IMR-90 (cell line): ENCODE results near the gene AKR1C8. TPM values are rescaled to one million over a fixed set of nuclear protein-coding genes. Genes with fewer than 3 reads are reported as not detected.

Experiments
- ATAC-seq: fragments of 200-7000 bp; cut with Tn5 transposase; 2 replicates; pipeline ENCODE4 v1.9.1; 2020; ENCODE audit warnings: low read depth, mild to moderate bottlenecking, moderate library complexity
- BruUV-seq: library from RNA; stranded (reverse); fragments of 400-500 nt; replicated peaks from 2 replicates; lab custom pipeline; 2021; lab: Mats Ljungman, UMichigan
- CTCF ChIA-PET: fragments of 300-600 bp; formaldehyde crosslinking; extraction: SDS; loops from one replicate; lab custom pipeline; 2021; ENCODE audit warnings: antibody characterized with exemption; lab: Yijun Ruan, JAX
- POLR2A ChIA-PET: fragments of 300-600 bp; sonication (Branson Sonifier 250); formaldehyde crosslinking; loops from one replicate; lab custom pipeline; 2022; ENCODE audit warnings: antibody characterized with exemption; ENCODE audit not compliant: unreplicated experiment; lab: Charles Lee
- DNase-seq: peaks from one replicate; pipeline ENCODE4 v3.0.0; 2013
- H2AFZ ChIP-seq: replicated peaks from 2 replicates; pipeline ENCODE3; 2013; ENCODE audit warnings: low read length, mild to moderate bottlenecking; ENCODE audit not compliant: poor library complexity
- H2AK5ac ChIP-seq: 2 replicates; pipeline ENCODE4 v1.6.1; 2013; ENCODE audit warnings: low read depth, low read length, inconsistent platforms
- H2AK9ac ChIP-seq: replicated peaks from 2 replicates; pipeline ENCODE3; 2013; ENCODE audit warnings: mild to moderate bottlenecking, low read depth, low read length, moderate library complexity; ENCODE audit not compliant: poor library complexity
- H2BK120ac ChIP-seq: 2 replicates; pipeline ENCODE4 v1.6.1; 2013; ENCODE audit warnings: low read depth, low read length, inconsistent platforms
- H2BK15ac ChIP-seq: 3 replicates; pipeline ENCODE4 v1.6.1; 2013; ENCODE audit warnings: low read depth, low read length, inconsistent platforms
- H2BK20ac ChIP-seq: 2 replicates; pipeline ENCODE4 v1.6.1; 2013; ENCODE audit warnings: low read depth, mild to moderate bottlenecking, inconsistent platforms, low read length, moderate library complexity
- H2BK5ac ChIP-seq: 2 replicates; pipeline ENCODE4 v1.6.1; 2013; ENCODE audit warnings: mild to moderate bottlenecking, low read depth, low read length, inconsistent platforms; ENCODE audit not compliant: poor library complexity, severe bottlenecking
- H3K14ac ChIP-seq: replicated peaks from 2 replicates; pipeline ENCODE4 v1.6.1; 2013; ENCODE audit warnings: low read depth, low read length, inconsistent platforms
- H3K18ac ChIP-seq: 2 replicates; pipeline ENCODE4 v1.6.1; 2013; ENCODE audit warnings: low read depth, low read length, control low read depth
- H3K23ac ChIP-seq: 2 replicates; pipeline ENCODE4 v1.6.1; 2013; ENCODE audit warnings: low read depth, low read length, inconsistent platforms
- H3K27ac ChIP-seq: 2 replicates; pipeline ENCODE4 v1.5.1; 2013; ENCODE audit warnings: mild to moderate bottlenecking, control low read depth, low read length; ENCODE audit not compliant: insufficient read depth
- H3K27me3 ChIP-seq: 2 replicates; pipeline ENCODE4 v1.6.1; 2013; ENCODE audit warnings: low read length; ENCODE audit not compliant: control insufficient read depth, insufficient read depth
- H3K36me3 ChIP-seq: 2 replicates; pipeline ENCODE4 v1.6.1; 2013; ENCODE audit warnings: low read length, mixed read lengths; ENCODE audit not compliant: control insufficient read depth, insufficient read depth
- H3K4ac ChIP-seq: 2 replicates; pipeline ENCODE4 v1.6.1; 2013; ENCODE audit warnings: low read depth, low read length, inconsistent platforms
- H3K4me1 ChIP-seq: 2 replicates; pipeline ENCODE4 v1.6.1; 2013; ENCODE audit warnings: low read length, mixed read lengths; ENCODE audit not compliant: control insufficient read depth, insufficient read depth
- H3K4me2 ChIP-seq: 2 replicates; pipeline ENCODE4 v1.6.1; 2013; ENCODE audit warnings: low read depth, mild to moderate bottlenecking, control low read depth, low read length, moderate library complexity
- H3K4me3 ChIP-seq: 2 replicates; pipeline ENCODE4 v1.5.1; 2013; ENCODE audit warnings: low read depth, mild to moderate bottlenecking, control low read depth, low read length, moderate library complexity; ENCODE audit not compliant: insufficient read depth
- H3K56ac ChIP-seq: 2 replicates; pipeline ENCODE4 v1.6.1; 2013; ENCODE audit warnings: low read length, inconsistent platforms; ENCODE audit not compliant: insufficient read depth; ENCODE audit errors: extremely low read depth
- H3K79me1 ChIP-seq, 2 experiments: 2 replicates each; pipeline ENCODE4 v1.6.1; 2013; ENCODE audit warnings: low read length in 2 of 2, inconsistent platforms in 1 of 2, low read depth in 1 of 2
- H3K9ac ChIP-seq: 2 replicates; pipeline ENCODE4 v1.6.1; 2013; ENCODE audit warnings: low read depth, low read length, control low read depth
- H3K9me1 ChIP-seq: 2 replicates; pipeline ENCODE4 v1.6.1; 2013; ENCODE audit warnings: low read length, inconsistent platforms; ENCODE audit not compliant: insufficient read depth
- H3K9me3 ChIP-seq: 2 replicates; pipeline ENCODE4 v1.6.1; 2013; ENCODE audit warnings: low read length; ENCODE audit not compliant: control insufficient read depth, insufficient read depth
- H4K20me1 ChIP-seq: 2 replicates; pipeline ENCODE4 v1.6.1; 2013; ENCODE audit warnings: low read length, inconsistent platforms; ENCODE audit not compliant: insufficient read depth
- H4K5ac ChIP-seq: 2 replicates; pipeline ENCODE4 v1.6.1; 2013; ENCODE audit warnings: mild to moderate bottlenecking, low read depth, low read length, control low read depth
- H4K8ac ChIP-seq, 2 experiments: 2 replicates each; pipeline ENCODE4 v1.6.1; 2013; ENCODE audit warnings: low read depth in 2 of 2, low read length in 2 of 2, control low read depth in 1 of 2, inconsistent platforms in 1 of 2
- H4K91ac ChIP-seq: 2 replicates; pipeline ENCODE4 v1.6.1; 2013; ENCODE audit warnings: low read depth, low read length, inconsistent platforms; ENCODE audit not compliant: insufficient read depth
- BHLHE40 ChIP-seq: fragments of 150-350 bp; IDR thresholded peaks from 2 replicates; pipeline ENCODE4 v1.6.1; 2016; ENCODE audit warnings: mild to moderate bottlenecking, low read depth, low read length
- CEBPB ChIP-seq: IDR thresholded peaks from 2 replicates; pipeline ENCODE4 v1.6.1; 2012; ENCODE audit warnings: low read depth, low read length, improper control_type of control experiment
- CHD1 ChIP-seq: IDR thresholded peaks from 2 replicates; pipeline ENCODE4 v1.6.1; 2012; ENCODE audit warnings: low read depth, low read length, improper control_type of control experiment
- FOS ChIP-seq: fragments of 150-350 bp; IDR thresholded peaks from 2 replicates; pipeline ENCODE4 v1.6.1; 2016; ENCODE audit warnings: low read depth, low read length
- MAFK ChIP-seq: IDR thresholded peaks from 2 replicates; pipeline ENCODE4 v1.6.1; 2012; ENCODE audit warnings: low read depth, low read length, improper control_type of control experiment
- MAZ ChIP-seq: IDR thresholded peaks from 2 replicates; pipeline ENCODE4 v1.6.1; 2012; ENCODE audit warnings: low read depth, mild to moderate bottlenecking, low read length, improper control_type of control experiment, moderate library complexity, borderline replicate concordance
- MXI1 ChIP-seq: IDR thresholded peaks from 2 replicates; pipeline ENCODE4 v1.6.1; 2012; ENCODE audit warnings: low read depth, mild to moderate bottlenecking, low read length, moderate library complexity, borderline replicate concordance
- NFE2L2 ChIP-seq: fragments of 150-350 bp; IDR thresholded peaks from 2 replicates; pipeline ENCODE4 v1.6.1; 2016; ENCODE audit warnings: low read depth, mild to moderate bottlenecking, low read length
- POLR2A ChIP-seq: IDR thresholded peaks from 2 replicates; pipeline ENCODE4 v1.6.1; 2012; ENCODE audit warnings: mild to moderate bottlenecking, low read depth, low read length
- RAD21 ChIP-seq: IDR thresholded peaks from 2 replicates; pipeline ENCODE4 v1.6.1; 2012; ENCODE audit warnings: low read length, improper control_type of control experiment
- RCOR1 ChIP-seq: IDR thresholded peaks from 2 replicates; pipeline ENCODE4 v1.6.1; 2012; ENCODE audit warnings: mild to moderate bottlenecking, low read length, improper control_type of control experiment; ENCODE audit not compliant: insufficient replicate concordance
- RFX5 ChIP-seq: IDR thresholded peaks from 2 replicates; pipeline ENCODE4 v1.8.0; 2012; ENCODE audit warnings: low read depth, mild to moderate bottlenecking, low read length, moderate library complexity
- SMC3 ChIP-seq: fragments of 150-350 bp; IDR thresholded peaks from 2 replicates; pipeline ENCODE4 v1.6.1; 2016; ENCODE audit warnings: low read depth, mild to moderate bottlenecking, antibody characterized with exemption, low read length, moderate library complexity
- WGBS, 2 experiments: methylation state at CpG; one replicate each; pipeline versions ENCODE4 v1.1.5 to v1.1.7; 2013; ENCODE audit warnings: missing lambda C conversion rate in 2 of 2; ENCODE audit not compliant: insufficient read length in 1 of 2; ENCODE audit errors: extremely low coverage in 2 of 2; 5-methylcytosine and 5-hydroxymethylcytosine counted together
- dilution Hi-C: fragments of 300-500 bp; cut with HindIII; formaldehyde crosslinking; loops from one replicate; pipeline ENCODE4 v1.14.3; 2018; ENCODE audit warnings: low sequenced_read_pairs; ENCODE audit not compliant: unreplicated experiment
- in situ Hi-C: fragments of 300-500 bp; cut with MboI; formaldehyde crosslinking; loops from 3 replicates; pipeline ENCODE4 v1.14.3; 2019; ENCODE audit warnings: low sequenced_read_pairs, inconsistent platforms, mixed read lengths
- intact Hi-C: fragments of 100-400 bp; cut with micrococcal nuclease; formaldehyde crosslinking; loops from 2 replicates; pipeline ENCODE4 v1.10.0; 2022
- polyA plus RNA-seq, 3 experiments: library from polyadenylated mRNA; depleted of rRNA; stranded (reverse); fragments of >200 nt; gene quantifications; 2 replicates each; pipeline ENCODE4 v1.2.3, GENCODE V29; 2012; ENCODE audit warnings: low replicate concordance in 1 of 3
- total RNA-seq: library from RNA; depleted of rRNA; stranded (reverse); fragments of >200 nt; gene quantifications from 2 replicates; pipeline ENCODE4 v1.2.3, GENCODE V29; 2012
- TF ChIP-seq, protein P1 (sequence below): fragments of 150-350 bp; IDR thresholded peaks from 2 replicates; pipeline ENCODE4 v1.6.1; 2016; ENCODE audit warnings: low read depth, mild to moderate bottlenecking, low read length, moderate library complexity, borderline replicate concordance
- TF ChIP-seq, protein P2 (sequence below): conservative IDR thresholded peaks from 2 replicates; pipeline ENCODE4 v1.5.1; 2012; ENCODE audit warnings: mild to moderate bottlenecking, low read depth, low read length, improper control_type of control experiment
- TF ChIP-seq, protein P3 (sequence below): fragments of 150-350 bp; IDR thresholded peaks from 2 replicates; pipeline ENCODE4 v1.6.1; 2017; ENCODE audit warnings: mild to moderate bottlenecking, antibody characterized with exemption, low read length, low read depth

AKR1C8 gene
- total and polyA plus RNA-seq, 2 of the 4 experiments (the other 2 are of a cell fraction), result not detected

DNA sequence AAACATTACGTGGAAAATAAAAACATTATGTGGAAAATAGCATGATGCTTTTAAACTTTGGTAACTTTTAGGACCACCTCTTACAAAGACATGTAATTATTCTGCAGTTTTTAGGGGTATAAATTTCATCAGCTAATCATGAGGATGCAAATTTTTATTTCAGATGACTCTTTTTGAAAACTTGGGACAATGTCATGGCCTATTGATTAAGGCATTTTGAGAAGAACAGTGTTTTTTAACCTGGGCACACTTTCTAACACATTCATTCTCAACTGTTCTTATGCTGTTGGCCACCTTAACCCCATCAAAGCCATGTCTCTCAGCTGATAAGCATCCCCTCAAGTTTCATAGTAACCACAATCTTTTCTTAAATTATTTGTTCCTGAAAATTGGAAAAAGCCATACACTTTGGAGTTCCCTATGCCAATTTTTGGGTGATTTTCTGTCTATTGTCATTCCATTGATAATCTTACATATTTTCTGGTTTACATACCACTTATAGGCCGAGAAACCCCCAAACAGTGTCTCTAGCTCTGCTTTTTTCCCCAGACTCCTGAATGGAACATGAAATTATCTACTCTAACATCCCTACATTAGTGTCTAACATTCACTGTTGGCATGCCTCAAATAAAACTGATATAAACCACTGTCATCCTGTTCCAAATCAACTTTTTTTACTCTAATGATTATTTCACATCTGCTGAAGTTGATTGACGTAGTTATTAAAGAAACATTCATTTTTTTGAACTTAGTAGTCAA lies 76.1 kb downstream of the AKR1C8 start:
- H2BK15ac ChIP-seq, result no peak overlapping the region
- no peak overlapping the region for H2BK120ac ChIP-seq
- no peaks in the 10 kb centered on the region for H3K4me1 ChIP-seq
- H3K14ac ChIP-seq, result no peak overlapping the region
- no peak overlapping the region for H3K23ac ChIP-seq
- no peaks in the 10 kb centered on the region for H4K20me1 ChIP-seq
- in situ Hi-C loops, result no loop called here
- intact Hi-C loops, result loop anchor here (10.0 kb wide), 1 partner anchor 56 kb away; no protein-coding TSS in a partner anchor
- no peak overlapping the region for H4K91ac ChIP-seq
- H2BK5ac ChIP-seq, result no peak overlapping the region
- dilution Hi-C loops, result no loop called here
- ChIA-PET POLR2A (no interaction called here), CTCF (no interaction called here)
- ATAC-seq, result no peak
- H3K27me3 ChIP-seq, result no peaks in the 10 kb centered on the region
- no peak overlapping the region for H3K56ac ChIP-seq
- H3K36me3 ChIP-seq, result no peaks in the 10 kb centered on the region
- WGBS, 2 experiments, result 0% methylated on average over 1 of the region's 3 CpGs; no CpG with 5 or more reads in 1 of the 2 experiments
- no TSS peak for BruUV-seq
- no peak overlapping the region for H4K8ac ChIP-seq
- H3K9me3 ChIP-seq, result no peaks in the 10 kb centered on the region
- no peak overlapping the region for H3K4me3 ChIP-seq
- no peak overlapping the region for H2AK9ac ChIP-seq
- H3K79me1 ChIP-seq, result no peaks in the 10 kb centered on the region
- H3K9ac ChIP-seq, result no peak overlapping the region
- H2AK5ac ChIP-seq, result no peak overlapping the region
- H4K5ac ChIP-seq, result no peak overlapping the region
- no peak overlapping the region for H3K18ac ChIP-seq
- no peak for DNase-seq
- no peak overlapping the region for H3K4me2 ChIP-seq
- no peak overlapping the region for H3K27ac ChIP-seq
- H2AFZ ChIP-seq, result no peak overlapping the region
- no peaks in the 10 kb centered on the region for H3K9me1 ChIP-seq
- H2BK20ac ChIP-seq, result no peak overlapping the region
- TF ChIP-seq, protein P1, sequence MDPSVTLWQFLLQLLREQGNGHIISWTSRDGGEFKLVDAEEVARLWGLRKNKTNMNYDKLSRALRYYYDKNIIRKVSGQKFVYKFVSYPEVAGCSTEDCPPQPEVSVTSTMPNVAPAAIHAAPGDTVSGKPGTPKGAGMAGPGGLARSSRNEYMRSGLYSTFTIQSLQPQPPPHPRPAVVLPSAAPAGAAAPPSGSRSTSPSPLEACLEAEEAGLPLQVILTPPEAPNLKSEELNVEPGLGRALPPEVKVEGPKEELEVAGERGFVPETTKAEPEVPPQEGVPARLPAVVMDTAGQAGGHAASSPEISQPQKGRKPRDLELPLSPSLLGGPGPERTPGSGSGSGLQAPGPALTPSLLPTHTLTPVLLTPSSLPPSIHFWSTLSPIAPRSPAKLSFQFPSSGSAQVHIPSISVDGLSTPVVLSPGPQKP, result no peak
- TF ChIP-seq MAFK, result no peak
- TF ChIP-seq, protein P2, sequence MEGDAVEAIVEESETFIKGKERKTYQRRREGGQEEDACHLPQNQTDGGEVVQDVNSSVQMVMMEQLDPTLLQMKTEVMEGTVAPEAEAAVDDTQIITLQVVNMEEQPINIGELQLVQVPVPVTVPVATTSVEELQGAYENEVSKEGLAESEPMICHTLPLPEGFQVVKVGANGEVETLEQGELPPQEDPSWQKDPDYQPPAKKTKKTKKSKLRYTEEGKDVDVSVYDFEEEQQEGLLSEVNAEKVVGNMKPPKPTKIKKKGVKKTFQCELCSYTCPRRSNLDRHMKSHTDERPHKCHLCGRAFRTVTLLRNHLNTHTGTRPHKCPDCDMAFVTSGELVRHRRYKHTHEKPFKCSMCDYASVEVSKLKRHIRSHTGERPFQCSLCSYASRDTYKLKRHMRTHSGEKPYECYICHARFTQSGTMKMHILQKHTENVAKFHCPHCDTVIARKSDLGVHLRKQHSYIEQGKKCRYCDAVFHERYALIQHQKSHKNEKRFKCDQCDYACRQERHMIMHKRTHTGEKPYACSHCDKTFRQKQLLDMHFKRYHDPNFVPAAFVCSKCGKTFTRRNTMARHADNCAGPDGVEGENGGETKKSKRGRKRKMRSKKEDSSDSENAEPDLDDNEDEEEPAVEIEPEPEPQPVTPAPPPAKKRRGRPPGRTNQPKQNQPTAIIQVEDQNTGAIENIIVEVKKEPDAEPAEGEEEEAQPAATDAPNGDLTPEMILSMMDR, result no peak
- TF ChIP-seq RAD21, result no peak
- no peak for TF ChIP-seq SMC3
- TF ChIP-seq RFX5, result no peak
- TF ChIP-seq RCOR1, result no peak
- TF ChIP-seq, protein P3, sequence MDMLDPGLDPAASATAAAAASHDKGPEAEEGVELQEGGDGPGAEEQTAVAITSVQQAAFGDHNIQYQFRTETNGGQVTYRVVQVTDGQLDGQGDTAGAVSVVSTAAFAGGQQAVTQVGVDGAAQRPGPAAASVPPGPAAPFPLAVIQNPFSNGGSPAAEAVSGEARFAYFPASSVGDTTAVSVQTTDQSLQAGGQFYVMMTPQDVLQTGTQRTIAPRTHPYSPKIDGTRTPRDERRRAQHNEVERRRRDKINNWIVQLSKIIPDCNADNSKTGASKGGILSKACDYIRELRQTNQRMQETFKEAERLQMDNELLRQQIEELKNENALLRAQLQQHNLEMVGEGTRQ, result no peak
- TF ChIP-seq NFE2L2, result no peak
- no peak for TF ChIP-seq POLR2A
- TF ChIP-seq BHLHE40, result no peak
- TF ChIP-seq MXI1, result no peak
- no peak for TF ChIP-seq MAZ
- no peak for TF ChIP-seq CHD1
- no peak for TF ChIP-seq CEBPB
- TF ChIP-seq FOS, result no peak
- H3K4ac ChIP-seq, result no peak overlapping the region
